Measurements from ENCODE around the gene ZNF813. TPM values are rescaled to one million over a fixed set of nuclear protein-coding genes. Genes with fewer than 3 reads are reported as not detected.
A peak's percentile ranks its signal among the peaks of the same experiment; 100 is the strongest.
"Not testable (repeated sequence)": the region's sequence is repeated elsewhere in the genome, so short reads cannot be mapped to it uniquely, and the experiment has no call there.

The ZNF813 gene
- polyA plus RNA-seq, 1 donor (not counting 4 experiments of a cell fraction or from before 2014, with no cell fraction given), result 2.5 TPM

GRCh38 chr19:53432088-53432661 lies 35.4 kb upstream of the ZNF813 start:
- FAIRE-seq (no peak), DNase-seq (ENCODE audit: low read depth, low spot score) (no peak)
- no peak for TF ChIP-seq EZH2 (IDR thresholded peaks at IDR 0.05; ENCODE audit: low read length)
- TF ChIP-seq CTCF (optimal IDR thresholded peaks at IDR 0.05 in 1 of 3, IDR thresholded peaks at IDR 0.05 in 1 of 3, conservative IDR thresholded peaks at IDR 0.05 in 1 of 3; ENCODE audit: extremely low read depth in 1 of 3, insufficient read depth in 2 of 3, low read length in 3 of 3), result no peak
- H3K79me2 ChIP-seq (ENCODE audit: control insufficient read depth, insufficient read depth, low read length), result peaks cover 27% of the 10 kb centered on the region
- peak overlapping the region; percentile 86 for H2AFZ ChIP-seq (ENCODE audit: control insufficient read depth, low read length)
- H3K4me1 ChIP-seq (ENCODE audit: control insufficient read depth, extremely low read depth, insufficient read depth, low read length), result peaks cover 8% of the 10 kb centered on the region
- H3K4me3 ChIP-seq (ENCODE audit: control insufficient read depth in 2 of 3, extremely low read depth in 1 of 3, insufficient read depth in 2 of 3, low read depth in 1 of 3, low read length in 3 of 3), result peak overlapping the region; percentile 81 to 84 (median 82)
- peak overlapping the region; percentile 67 for H3K4me2 ChIP-seq (ENCODE audit: control insufficient read depth, extremely low read depth, insufficient read depth, low read depth, low read length)
- H3K9ac ChIP-seq (ENCODE audit: control insufficient read depth, extremely low read depth, insufficient read depth, low read length), result peak overlapping the region; percentile 93
- H3K9me3 ChIP-seq (ENCODE audit: control insufficient read depth, low read depth, low read length), result no peaks in the 10 kb centered on the region
- H3K27me3 ChIP-seq (ENCODE audit: control insufficient read depth, extremely low read depth, insufficient read depth, low read length), result no peaks in the 10 kb centered on the region
- H3K27ac ChIP-seq (ENCODE audit: control insufficient read depth, insufficient read depth, low read length), result peak overlapping the region; percentile 90
- no peaks in the 10 kb centered on the region for H4K20me1 ChIP-seq (ENCODE audit: control insufficient read depth, extremely low read depth, insufficient read depth, low read length)
- H3K9me1 ChIP-seq (ENCODE audit: control insufficient read depth, extremely low read depth, insufficient read depth, low read length), result no peaks in the 10 kb centered on the region
- H3K36me3 ChIP-seq (ENCODE audit: control insufficient read depth in 2 of 2, extremely low read depth in 1 of 2, insufficient read depth in 2 of 2, low read length in 2 of 2), result peaks cover 3 to 8% of the 10 kb centered on the region in 2 experiments
- dilution Hi-C loops (cut with MboI; ENCODE audit: extremely low pct_ligation_motif_present, low sequenced_read_pairs), result no loop called here

- H3K36me3 ChIP-seq (ENCODE audit: control insufficient read depth in 2 of 2, extremely low read depth in 1 of 2, insufficient read depth in 2 of 2, low read length in 2 of 2); H3K9ac ChIP-seq (ENCODE audit: control insufficient read depth, extremely low read depth, insufficient read depth, low read length); H3K4me2 ChIP-seq (ENCODE audit: control insufficient read depth, extremely low read depth, insufficient read depth, low read depth, low read length); H3K27me3 ChIP-seq (ENCODE audit: control insufficient read depth, extremely low read depth, insufficient read depth, low read length); H3K27ac ChIP-seq (ENCODE audit: control insufficient read depth, insufficient read depth, low read length); dilution Hi-C loops (cut with MboI; ENCODE audit: extremely low pct_ligation_motif_present, low sequenced_read_pairs); H3K4me1 ChIP-seq (ENCODE audit: control insufficient read depth, extremely low read depth, insufficient read depth, low read length); H3K79me2 ChIP-seq (ENCODE audit: control insufficient read depth, insufficient read depth, low read length); H3K9me3 ChIP-seq (ENCODE audit: control insufficient read depth, low read depth, low read length); FAIRE-seq; H4K20me1 ChIP-seq (ENCODE audit: control insufficient read depth, extremely low read depth, insufficient read depth, low read length); H3K9me1 ChIP-seq (ENCODE audit: control insufficient read depth, extremely low read depth, insufficient read depth, low read length); H2AFZ ChIP-seq (ENCODE audit: control insufficient read depth, low read length); H3K4me3 ChIP-seq (ENCODE audit: control insufficient read depth in 2 of 3, extremely low read depth in 1 of 3, insufficient read depth in 2 of 3, low read depth in 1 of 3, low read length in 3 of 3); DNase-seq (ENCODE audit: low read depth, low spot score): not testable (repeated sequence)
Measured at GRCh38 chr19:53443809-53444208, 23.7 kb upstream of the ZNF813 start.

GRCh38 chr19:53447196-53447595 lies 20.3 kb upstream of the ZNF813 start:
- H3K27ac ChIP-seq (ENCODE audit: control insufficient read depth, insufficient read depth, low read length); dilution Hi-C loops (cut with MboI; ENCODE audit: extremely low pct_ligation_motif_present, low sequenced_read_pairs); H3K9ac ChIP-seq (ENCODE audit: control insufficient read depth, extremely low read depth, insufficient read depth, low read length); H3K9me3 ChIP-seq (ENCODE audit: control insufficient read depth, low read depth, low read length); H3K36me3 ChIP-seq (ENCODE audit: control insufficient read depth in 2 of 2, extremely low read depth in 1 of 2, insufficient read depth in 2 of 2, low read length in 2 of 2); H3K4me2 ChIP-seq (ENCODE audit: control insufficient read depth, extremely low read depth, insufficient read depth, low read depth, low read length); H3K4me3 ChIP-seq (ENCODE audit: control insufficient read depth in 2 of 3, extremely low read depth in 1 of 3, insufficient read depth in 2 of 3, low read depth in 1 of 3, low read length in 3 of 3); FAIRE-seq; H3K27me3 ChIP-seq (ENCODE audit: control insufficient read depth, extremely low read depth, insufficient read depth, low read length); H3K9me1 ChIP-seq (ENCODE audit: control insufficient read depth, extremely low read depth, insufficient read depth, low read length); H3K79me2 ChIP-seq (ENCODE audit: control insufficient read depth, insufficient read depth, low read length); DNase-seq (ENCODE audit: low read depth, low spot score); H2AFZ ChIP-seq (ENCODE audit: control insufficient read depth, low read length); H3K4me1 ChIP-seq (ENCODE audit: control insufficient read depth, extremely low read depth, insufficient read depth, low read length); H4K20me1 ChIP-seq (ENCODE audit: control insufficient read depth, extremely low read depth, insufficient read depth, low read length): not testable (repeated sequence)

Data from keratinocyte (primary cell).